ENCODE results near the gene CCNK. TPM values are rescaled to one million over a fixed set of nuclear protein-coding genes. Genes with fewer than 3 reads are reported as not detected.
A peak's percentile ranks its signal among the peaks of the same experiment; 100 is the strongest.

The CCNK gene
- total RNA-seq, 1 donor = 38.4 TPM

DNA sequence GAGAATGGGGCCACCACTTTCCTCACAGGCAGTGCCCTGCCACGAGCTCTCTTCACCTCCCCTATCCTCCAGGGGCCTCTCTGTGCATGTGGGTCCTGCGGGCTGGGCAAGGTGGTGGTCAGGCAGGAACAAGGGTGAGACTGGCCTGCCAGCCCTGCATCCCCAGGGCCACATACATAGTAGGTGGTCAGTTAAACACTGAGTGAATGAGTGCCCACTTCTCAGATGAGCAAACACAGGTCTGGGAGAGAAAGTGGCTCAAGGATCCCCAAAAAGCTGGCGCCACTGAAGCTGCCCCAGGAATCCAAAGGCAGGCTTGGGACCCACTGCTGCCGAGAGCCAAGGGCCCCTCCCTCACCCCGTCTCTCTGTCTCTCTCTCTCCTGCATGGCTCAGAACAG lies 51.1 kb downstream of the CCNK start:
- TF ChIP-seq, protein P1, sequence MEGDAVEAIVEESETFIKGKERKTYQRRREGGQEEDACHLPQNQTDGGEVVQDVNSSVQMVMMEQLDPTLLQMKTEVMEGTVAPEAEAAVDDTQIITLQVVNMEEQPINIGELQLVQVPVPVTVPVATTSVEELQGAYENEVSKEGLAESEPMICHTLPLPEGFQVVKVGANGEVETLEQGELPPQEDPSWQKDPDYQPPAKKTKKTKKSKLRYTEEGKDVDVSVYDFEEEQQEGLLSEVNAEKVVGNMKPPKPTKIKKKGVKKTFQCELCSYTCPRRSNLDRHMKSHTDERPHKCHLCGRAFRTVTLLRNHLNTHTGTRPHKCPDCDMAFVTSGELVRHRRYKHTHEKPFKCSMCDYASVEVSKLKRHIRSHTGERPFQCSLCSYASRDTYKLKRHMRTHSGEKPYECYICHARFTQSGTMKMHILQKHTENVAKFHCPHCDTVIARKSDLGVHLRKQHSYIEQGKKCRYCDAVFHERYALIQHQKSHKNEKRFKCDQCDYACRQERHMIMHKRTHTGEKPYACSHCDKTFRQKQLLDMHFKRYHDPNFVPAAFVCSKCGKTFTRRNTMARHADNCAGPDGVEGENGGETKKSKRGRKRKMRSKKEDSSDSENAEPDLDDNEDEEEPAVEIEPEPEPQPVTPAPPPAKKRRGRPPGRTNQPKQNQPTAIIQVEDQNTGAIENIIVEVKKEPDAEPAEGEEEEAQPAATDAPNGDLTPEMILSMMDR (IDR thresholded peaks at IDR 0.05; ENCODE audit: insufficient read depth, low read depth, low read length) = no peak
- DNase-seq (ENCODE audit: low read depth) = no peak
- H3K4me3 ChIP-seq (ENCODE audit: low read depth, low read length) = no peak overlapping the region

DNA sequence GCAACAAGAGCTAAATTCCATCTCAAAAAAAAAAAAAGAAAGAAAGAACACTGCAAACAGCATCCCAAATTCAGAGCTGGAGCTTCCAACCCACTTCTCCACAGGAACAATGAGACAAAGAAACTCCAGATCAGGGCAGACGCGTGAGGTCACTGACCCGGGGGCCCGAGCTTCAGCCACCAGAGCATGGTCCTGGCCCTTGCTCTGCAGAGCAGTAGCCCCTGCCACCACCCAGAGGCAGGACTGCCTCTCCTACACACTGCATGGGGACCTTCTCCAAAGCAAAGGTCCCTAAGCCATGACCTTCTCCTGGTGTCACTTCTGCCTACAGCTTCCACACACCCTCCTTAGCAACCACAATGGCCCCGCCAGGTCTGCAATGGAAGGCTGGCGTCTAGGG lies 53.1 kb downstream of the CCNK start:
- TF ChIP-seq, protein P1 (IDR thresholded peaks at IDR 0.05; ENCODE audit: insufficient read depth, low read depth, low read length) = no peak
- DNase-seq (ENCODE audit: low read depth) = no peak
- no peak overlapping the region for H3K4me3 ChIP-seq (ENCODE audit: low read depth, low read length)

DNA sequence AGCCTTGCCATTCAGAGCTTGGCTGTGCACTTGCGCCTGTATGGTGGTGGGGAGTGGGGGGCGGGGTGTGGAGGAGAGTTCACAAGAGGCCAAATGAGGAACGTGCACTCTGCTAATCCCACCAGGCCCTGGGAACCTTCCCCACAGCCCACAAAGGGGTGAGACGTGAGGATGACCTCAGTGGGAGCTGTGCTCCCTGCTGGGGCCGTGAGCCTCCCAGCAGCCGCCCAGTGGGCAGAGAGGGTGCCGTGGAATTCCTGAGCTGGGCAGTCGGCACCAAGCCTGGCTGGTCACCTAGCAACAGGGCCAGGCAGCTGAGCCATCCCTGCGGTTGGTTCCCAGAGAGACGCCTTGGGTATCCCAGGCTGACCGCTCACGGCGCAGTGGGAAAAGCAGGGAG lies 53.7 kb downstream of the CCNK start:
- no peak overlapping the region for H3K4me3 ChIP-seq (ENCODE audit: low read depth, low read length)
- no peak for DNase-seq (ENCODE audit: low read depth)

DNA sequence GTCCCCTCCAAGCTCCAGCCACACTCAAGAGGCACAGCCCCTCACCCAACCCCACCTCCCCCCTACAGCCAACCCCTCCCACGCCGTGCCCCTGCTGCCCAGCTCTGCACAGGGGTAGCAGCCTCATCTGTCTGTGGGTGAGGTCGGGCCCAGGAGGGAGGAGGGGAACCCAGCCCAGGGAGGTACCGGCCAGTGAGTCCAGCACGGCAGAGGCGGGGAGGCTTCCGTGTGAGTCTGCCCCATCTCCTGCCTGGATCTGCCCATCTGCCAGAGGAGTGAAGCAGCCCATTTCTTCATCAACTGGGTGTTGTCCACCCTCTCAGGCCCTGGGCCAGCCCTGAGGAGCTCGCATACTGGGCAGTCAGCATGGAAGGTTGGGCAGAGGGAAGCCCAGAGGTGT lies 54.2 kb downstream of the CCNK start:
- TF ChIP-seq, protein P1 (IDR thresholded peaks at IDR 0.05; ENCODE audit: insufficient read depth, low read depth, low read length) = no peak
- DNase-seq (ENCODE audit: low read depth) = no peak
- no peak overlapping the region for H3K4me3 ChIP-seq (ENCODE audit: low read depth, low read length)

More for the DNA sequence above, 53.7 kb downstream of the CCNK start:
- TF ChIP-seq, protein P1 (IDR thresholded peaks at IDR 0.05; ENCODE audit: insufficient read depth, low read depth, low read length) = no peak

DNA sequence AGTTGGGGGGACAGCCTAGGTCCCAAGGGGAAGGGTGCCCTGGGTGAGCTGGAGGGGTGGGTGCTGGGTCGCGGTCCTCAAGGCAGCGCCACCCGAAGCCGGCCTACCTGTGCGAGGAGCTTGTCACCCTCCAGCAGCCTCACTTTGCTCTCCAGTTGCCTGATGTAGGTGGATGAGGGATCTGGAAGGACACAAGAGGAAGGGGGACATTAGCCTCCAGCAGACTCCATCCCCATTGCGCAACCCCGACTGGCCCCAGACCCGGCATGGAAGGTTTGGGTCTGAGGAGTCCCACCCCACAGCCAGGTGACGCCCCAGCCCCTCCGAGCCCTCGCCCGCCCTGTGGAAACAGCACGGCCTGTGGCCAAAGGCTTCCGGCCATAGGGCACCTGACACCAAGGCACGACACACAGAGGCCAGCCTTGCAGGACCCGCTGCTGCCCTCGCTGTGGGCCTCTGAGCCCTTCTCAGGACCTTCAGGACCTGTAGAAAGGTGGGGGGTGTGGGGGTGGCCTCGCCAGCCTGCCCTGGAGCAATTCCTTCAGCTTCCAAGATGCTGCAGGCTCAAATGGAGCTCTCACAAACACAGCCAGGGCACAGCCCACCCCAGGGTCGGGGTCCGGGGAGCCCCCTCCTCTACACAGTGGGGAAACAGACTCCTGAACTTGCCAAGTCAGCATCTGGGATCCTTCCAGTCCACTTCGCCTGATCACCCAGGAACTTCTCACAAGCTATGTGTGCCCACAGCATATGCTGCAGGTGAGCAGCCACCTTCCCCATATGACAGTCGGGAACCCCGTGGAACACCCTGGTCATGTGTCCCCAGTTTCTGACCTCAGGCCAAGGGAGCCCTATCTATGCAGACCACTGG lies 54.9 kb downstream of the CCNK start:
- DNase-seq (ENCODE audit: low read depth) = no peak
- H3K4me3 ChIP-seq (ENCODE audit: low read depth, low read length) = no peak overlapping the region
- TF ChIP-seq, protein P1 (IDR thresholded peaks at IDR 0.05; ENCODE audit: insufficient read depth, low read depth, low read length) = no peak

DNA sequence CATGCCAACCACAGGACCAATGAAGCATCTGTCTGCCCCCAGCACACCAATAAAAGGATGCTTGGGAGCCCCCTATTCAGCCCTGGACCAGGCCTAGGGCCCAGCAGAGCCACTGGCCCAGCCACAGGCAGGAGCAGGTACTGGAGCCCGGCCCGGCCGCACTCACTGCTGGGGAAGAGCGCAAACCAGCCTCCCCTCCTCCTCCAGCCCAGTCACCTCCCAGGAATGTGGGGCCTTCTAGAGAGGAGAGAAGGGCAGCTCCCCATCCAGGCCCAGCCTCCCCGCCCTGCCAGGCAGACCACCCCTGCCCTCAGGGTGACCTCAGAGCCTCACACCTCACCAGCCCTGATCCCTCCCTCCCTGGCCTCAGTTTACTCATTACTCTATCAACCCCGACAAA lies 56.2 kb downstream of the CCNK start:
- TF ChIP-seq, protein P1 (IDR thresholded peaks at IDR 0.05; ENCODE audit: insufficient read depth, low read depth, low read length) = no peak
- H3K4me3 ChIP-seq (ENCODE audit: low read depth, low read length) = no peak overlapping the region
- DNase-seq (ENCODE audit: low read depth) = peak; percentile 70
